Neural crest cell (in vitro differentiated cells): ENCODE data around the gene SETBP1. TPM values are rescaled to one million over a fixed set of nuclear protein-coding genes. Genes with fewer than 3 reads are reported as not detected.

ENCODE experiments used
- DNase-seq: peaks from one replicate; pipeline ENCODE4 v3.0.0; 2021; ENCODE audit warnings: low read depth, mixed read lengths, low spot score
- H3K27ac Mint-ChIP-seq: one replicate; pipeline ENCODE4 v1.8.0; 2021; ENCODE audit warnings: mild to moderate bottlenecking, mixed read lengths; ENCODE audit not compliant: unreplicated experiment
- H3K27me3 Mint-ChIP-seq: 2 replicates; pipeline ENCODE4 v1.8.0; 2021; ENCODE audit warnings: low read depth, mild to moderate bottlenecking, mixed read lengths
- H3K36me3 Mint-ChIP-seq: 2 replicates; pipeline ENCODE4 v1.8.0; 2021; ENCODE audit warnings: low read depth, mild to moderate bottlenecking, mixed read lengths
- H3K4me1 Mint-ChIP-seq: 2 replicates; pipeline ENCODE4 v1.8.0; 2021; ENCODE audit warnings: mixed read lengths
- H3K4me3 Mint-ChIP-seq: one replicate; pipeline ENCODE4 v1.8.0; 2021; ENCODE audit warnings: mild to moderate bottlenecking, mixed read lengths
- H3K9me3 Mint-ChIP-seq: 2 replicates; pipeline ENCODE4 v1.8.0; 2021; ENCODE audit warnings: mixed read lengths
- CTCF ChIP-seq: fragments of 200-600 bp; sonication (generic); conservative IDR thresholded peaks from 2 replicates; pipeline ENCODE4 v1.5.0; 2021; ENCODE audit warnings: antibody characterized with exemption, mild to moderate bottlenecking
- total RNA-seq: library from RNA; stranded (reverse); gene quantifications from 2 replicates; pipeline ENCODE4 v1.2.1, GENCODE V29; 2021

SETBP1 gene
- total RNA-seq, 1 donor from 2014 or later = 38.9 TPM

GRCh38 chr18:44778788-44779187, 98.1 kb downstream of the SETBP1 start:
- Mint-ChIP-seq H3K4me3 (peak overlapping the region; percentile 38), H3K27me3 (no peaks in the 10 kb centered on the region), H3K36me3 (no peaks in the 10 kb centered on the region), H3K9me3 (no peaks in the 10 kb centered on the region), H3K4me1 (peaks cover 54% of the 10 kb centered on the region), H3K27ac (peak overlapping the region; percentile 2)
- no peak for TF ChIP-seq CTCF
- DNase-seq = no peak

GRCh38 chr18:44779753-44780292, 99.1 kb downstream of the SETBP1 start:
- Mint-ChIP-seq H3K27me3 (no peaks in the 10 kb centered on the region), H3K9me3 (no peaks in the 10 kb centered on the region), H3K4me1 (peaks cover 64% of the 10 kb centered on the region), H3K36me3 (no peaks in the 10 kb centered on the region), H3K4me3 (no peak overlapping the region), H3K27ac (no peak overlapping the region)
- TF ChIP-seq CTCF = no peak
- DNase-seq = no peak

GRCh38 chr18:44781886-44782285, 101.2 kb downstream of the SETBP1 start:
- Mint-ChIP-seq H3K27ac (no peak overlapping the region), H3K4me1 (peaks cover 75% of the 10 kb centered on the region), H3K27me3 (no peaks in the 10 kb centered on the region), H3K9me3 (no peaks in the 10 kb centered on the region), H3K4me3 (no peak overlapping the region), H3K36me3 (no peaks in the 10 kb centered on the region)
- DNase-seq = no peak
- TF ChIP-seq CTCF = no peak

- H3K27me3 Mint-ChIP-seq = no peaks in the 10 kb centered on the region
- TF ChIP-seq CTCF = no peak
- no peak overlapping the region for H3K27ac Mint-ChIP-seq
- H3K4me3 Mint-ChIP-seq = no peak overlapping the region
- peaks cover 74% of the 10 kb centered on the region for H3K4me1 Mint-ChIP-seq
- no peaks in the 10 kb centered on the region for H3K36me3 Mint-ChIP-seq
- DNase-seq = no peak
- H3K9me3 Mint-ChIP-seq = no peaks in the 10 kb centered on the region
Observed at GRCh38 chr18:44782617-44783016, 101.9 kb downstream of the SETBP1 start.

- Mint-ChIP-seq H3K9me3 (no peaks in the 10 kb centered on the region), H3K27me3 (no peaks in the 10 kb centered on the region), H3K27ac (no peak overlapping the region), H3K36me3 (no peaks in the 10 kb centered on the region), H3K4me3 (no peak overlapping the region), H3K4me1 (peaks cover 72% of the 10 kb centered on the region)
- TF ChIP-seq CTCF = no peak
- no peak for DNase-seq
Observed at GRCh38 chr18:44783371-44783770, 102.7 kb downstream of the SETBP1 start.
